Measurements from ENCODE around the gene PTPRS.
"Not testable (repeated sequence)": the region's sequence is repeated elsewhere in the genome, so short reads cannot be mapped to it uniquely, and the experiment has no call there.

Gene PTPRS

DNA sequence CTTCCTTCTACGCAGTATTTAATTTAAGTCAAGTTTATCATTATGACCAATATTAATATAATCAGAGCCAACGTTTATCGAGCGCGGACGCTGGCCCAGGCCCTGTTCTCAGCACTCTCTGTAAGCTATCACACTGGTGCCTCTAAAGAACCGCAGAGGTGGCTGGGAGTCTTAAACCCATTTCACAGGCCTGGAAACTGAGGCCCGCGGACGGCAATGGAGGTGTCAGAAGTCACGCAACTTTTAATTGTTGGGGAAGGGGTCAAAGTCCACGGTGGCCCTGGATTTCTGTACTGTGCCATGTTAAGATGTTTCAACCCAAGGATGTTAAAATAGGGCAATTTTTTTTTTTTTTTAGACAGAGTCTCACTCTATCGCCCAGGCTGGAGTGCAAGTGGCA, 8.8 kb downstream of the PTPRS start:
- no peak for DNase-seq

DNA sequence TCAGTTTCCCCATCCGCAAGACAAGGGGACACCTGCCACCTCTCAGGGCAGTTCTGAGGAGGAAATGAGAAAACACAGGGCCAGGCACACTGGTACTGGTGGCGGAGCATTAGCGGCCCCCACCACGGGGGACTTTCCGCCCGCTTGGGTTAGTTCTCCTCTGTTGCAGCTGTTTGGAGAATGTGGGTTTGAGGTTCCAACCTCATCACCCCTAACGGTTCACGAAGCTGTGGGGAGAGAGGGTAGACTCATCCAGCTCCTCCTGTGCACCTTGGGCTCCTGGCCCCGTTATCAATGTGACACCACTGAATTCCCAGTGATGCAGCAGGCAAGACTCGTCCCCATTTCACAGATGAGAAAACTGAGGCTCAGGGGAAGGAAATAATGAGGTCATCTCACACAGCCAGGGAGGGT, 10.3 kb downstream of the PTPRS start:
- no peak for DNase-seq

DNA sequence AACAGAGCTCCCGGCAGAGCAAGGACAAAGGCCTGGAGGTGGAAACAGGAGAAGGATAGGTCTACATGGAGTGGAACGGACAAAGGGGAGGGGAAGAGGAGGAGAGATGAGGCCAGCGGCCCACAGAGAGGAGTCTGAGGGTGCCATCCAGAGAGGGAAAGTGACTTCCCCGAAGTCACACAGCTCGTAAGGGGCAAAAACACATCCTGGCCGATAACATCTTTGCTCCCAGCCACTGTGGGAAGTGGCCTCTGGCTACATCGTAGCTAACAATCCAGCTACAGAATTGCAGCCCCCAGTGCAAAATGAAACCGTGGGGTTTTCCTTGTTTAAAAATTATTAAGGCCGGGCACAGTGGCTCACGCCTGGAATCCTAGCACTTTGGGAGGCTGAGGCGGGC, 11.5 kb downstream of the PTPRS start:
- DNase-seq, result no peak

DNA sequence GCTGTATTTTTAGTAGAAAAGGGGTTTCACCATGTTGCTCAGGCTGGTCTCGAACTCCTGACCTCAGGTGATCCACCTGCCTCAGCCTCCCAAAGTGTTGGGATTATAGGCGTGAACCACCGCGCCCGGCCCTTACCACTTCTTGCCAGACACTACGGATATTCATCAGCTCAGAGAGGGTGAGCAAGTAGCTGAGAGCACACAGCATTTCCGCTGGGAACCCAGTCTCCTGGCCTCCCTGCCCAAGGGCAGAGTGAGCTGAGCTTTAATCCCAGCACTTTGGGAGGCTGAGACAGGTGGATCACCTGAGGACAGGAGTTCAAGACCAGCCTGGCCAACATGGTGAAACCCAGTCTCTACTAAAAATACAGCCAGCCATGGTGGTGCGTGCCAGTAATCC, 12.2 kb downstream of the PTPRS start:
- not testable (repeated sequence) for DNase-seq

DNA sequence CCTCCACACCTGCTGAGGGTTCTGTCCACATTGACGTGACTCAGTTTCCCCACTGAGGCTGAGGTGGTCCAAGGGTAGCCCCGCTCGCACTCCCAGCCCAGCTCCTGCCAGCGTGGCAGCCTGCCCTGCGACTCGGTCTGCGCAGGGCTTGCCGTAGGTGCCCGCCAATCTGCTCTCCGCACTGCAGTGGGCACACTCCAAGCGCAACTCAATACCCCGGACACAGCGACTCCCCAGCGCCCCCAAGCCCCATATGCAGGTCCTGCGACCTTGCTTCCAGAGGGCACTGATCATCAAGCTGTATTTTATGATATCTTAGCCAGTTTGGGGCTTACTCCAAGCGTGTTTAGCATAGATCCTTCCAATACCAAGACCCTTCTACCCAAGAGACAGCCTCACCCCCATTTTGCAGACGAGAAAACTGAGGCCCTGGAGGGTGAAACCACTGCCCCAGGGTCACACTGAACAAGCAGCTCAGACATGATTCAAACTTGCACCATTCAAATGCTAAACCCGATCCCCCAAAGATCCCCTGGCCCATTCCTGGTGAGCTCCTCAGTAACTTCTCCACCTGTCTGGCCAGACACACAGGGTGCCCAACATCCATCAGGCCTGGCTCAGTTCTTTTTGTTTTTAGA, 13.5 kb downstream of the PTPRS start:
- DNase-seq, result no peak

DNA sequence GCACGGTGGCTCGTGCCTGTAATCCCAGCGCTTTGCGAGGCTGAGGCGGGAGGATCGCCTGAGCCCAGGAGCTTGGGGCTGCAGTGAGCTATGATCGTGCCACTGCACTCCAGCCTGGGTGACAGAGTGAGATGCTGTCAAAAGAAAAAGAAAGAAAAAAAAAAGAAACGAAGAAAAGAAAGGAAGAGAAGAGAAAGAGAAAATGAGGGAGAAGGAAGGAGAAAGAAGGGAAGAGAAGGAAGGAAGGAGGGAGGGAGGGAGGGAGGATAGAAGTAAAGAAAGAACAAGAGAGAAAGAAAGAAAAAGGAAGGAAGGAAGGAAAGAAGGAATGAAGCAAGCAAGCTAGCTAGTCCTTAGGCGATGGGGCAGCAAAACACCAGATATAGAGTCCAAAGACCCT, 14.1 kb downstream of the PTPRS start:
- DNase-seq, result no peak

DNA sequence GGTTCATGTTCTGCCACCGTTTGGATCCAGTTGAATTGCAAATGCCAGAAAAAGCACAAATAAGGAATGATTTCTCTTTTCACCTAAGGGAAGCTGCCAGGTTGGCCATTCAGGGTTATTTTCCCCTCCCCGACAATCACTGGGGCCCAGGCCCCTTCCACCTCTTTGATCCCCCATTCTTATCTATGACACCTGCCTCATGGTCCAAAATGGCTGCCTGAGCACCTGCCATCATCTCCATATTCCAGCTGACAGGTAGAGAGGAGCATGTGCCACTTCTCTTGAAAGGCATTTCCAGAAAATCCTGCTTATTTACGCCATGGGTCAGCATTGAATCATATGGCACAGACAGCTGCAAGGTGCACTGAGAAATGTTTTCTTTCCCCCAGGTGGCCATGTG, 15.7 kb downstream of the PTPRS start:
- no peak for DNase-seq

DNA sequence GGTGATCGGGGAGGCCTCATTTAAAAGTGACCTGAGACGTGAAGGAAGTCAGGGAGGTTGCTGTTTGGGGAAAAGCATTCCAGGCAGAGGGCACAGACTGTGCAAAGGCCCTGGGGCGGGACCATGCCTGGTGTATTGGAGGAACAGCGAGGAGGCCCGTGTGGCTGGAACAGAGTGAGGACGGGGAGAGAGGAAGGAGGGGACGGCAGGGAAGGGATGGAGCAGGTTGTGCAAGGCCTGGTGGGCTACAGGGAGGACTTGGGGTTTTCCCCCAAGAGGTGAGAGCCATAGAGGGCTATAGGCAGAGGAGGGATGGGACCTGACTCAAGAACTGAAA, 17.2 kb downstream of the PTPRS start:
- DNase-seq, result no peak

DNA sequence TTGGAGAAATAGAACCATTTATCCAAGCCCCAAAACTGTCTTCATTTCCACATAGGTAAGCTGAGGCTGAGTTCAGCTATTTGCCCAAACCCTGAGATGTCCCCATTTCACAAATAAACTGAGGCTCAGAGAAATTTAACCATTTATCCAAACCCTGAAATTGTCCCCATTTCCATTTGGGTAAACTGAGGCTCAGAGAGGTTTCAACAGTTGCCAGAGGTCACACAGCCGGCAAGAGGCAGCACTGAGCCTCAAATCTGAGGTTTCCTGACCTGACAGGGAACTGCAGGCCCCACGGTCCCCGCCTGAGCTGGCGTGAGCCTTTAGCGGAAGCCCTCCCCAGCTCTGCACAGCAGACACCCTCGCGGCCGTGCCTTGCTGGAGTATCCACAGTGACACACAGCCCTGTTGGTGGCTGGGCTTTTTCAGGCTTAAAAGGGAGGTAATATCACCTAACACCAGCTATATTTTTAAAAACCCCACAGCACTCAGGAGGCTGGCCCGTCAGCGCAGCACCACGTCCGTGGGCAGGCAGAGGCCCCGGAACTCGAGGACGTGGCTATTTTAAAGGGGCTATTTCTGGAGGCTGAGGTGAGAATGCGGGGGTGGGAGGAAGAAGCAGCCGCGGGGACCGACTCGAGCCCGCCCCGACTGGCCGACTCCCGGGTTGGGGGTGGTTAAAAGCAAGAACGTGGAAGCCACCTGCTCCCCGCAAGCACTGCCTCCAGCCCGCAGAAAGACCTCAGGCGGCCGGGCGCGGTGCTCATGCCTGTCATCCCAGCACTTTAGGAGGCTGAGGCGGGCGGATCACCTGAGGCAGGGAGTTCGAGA, 18.5 kb downstream of the PTPRS start:
- DNase-seq, result peak in 1 of 2 donors; percentile 29

DNA sequence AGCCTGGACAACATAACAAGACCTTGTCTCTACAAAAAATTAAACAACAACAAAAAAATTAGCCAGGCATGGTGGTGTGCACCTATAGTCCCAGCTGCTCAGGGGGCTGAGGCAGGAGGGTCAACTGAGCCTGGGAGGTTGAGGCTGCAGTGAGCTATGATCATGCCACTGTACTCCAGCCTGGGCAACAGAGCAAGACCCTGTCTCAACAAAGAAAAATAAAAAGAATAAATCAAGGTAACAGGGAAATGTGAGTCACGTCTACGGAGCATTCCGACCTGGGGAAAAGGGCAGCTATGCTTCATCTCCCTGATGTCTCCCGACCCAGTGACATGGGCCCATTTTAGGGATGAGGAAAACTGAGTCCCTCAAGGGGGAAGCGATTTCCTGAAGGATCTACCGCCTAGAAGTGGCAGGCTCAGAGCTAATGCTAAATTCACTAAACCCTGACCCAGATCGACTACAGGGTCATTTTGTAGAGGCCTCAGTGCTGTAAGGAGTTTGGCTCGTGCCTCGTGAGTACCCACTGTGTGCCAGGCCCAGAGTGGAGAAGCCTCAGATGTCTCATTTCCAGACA, 19.5 kb downstream of the PTPRS start:
- no peak for DNase-seq

DNA sequence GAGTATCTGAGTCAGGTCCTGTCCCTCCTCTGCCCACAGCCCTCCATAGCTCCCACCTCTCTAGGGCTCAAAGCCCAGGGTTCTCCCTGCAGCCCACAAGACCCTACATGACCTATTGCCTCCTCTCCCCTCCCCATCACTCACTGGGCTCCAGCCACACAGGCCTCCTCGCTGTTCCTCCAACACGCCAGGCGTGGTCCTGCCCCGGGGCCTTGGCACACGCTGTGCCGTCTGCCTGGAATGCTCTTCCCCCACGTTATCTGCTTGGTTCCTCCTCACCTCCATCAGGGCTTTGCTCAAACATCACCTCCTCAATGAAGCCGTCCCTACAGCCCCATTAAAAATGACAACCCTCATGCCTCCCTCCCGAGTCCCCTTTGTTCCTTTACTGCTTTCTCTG, 21.1 kb downstream of the PTPRS start:
- DNase-seq, result no peak

DNA sequence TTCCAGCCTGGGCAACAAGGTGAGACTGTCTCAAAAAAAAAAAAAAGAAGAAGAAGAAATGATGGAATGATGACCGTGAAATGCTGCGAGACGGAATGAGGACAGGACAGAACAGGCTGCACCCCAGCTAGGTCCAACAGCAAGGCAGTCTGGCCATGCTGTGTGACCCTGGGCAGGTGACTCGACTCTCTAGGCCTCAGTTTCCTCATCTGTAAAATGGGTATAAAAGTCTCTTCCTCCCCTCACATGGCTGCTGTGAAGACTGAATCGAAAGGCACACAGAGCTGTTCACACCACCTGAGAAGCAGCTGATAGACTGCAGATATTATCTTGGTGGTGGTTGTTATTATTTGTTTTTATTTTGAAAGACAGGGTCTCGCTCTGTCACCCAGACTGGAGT, 22.3 kb downstream of the PTPRS start:
- DNase-seq, result no peak

DNA sequence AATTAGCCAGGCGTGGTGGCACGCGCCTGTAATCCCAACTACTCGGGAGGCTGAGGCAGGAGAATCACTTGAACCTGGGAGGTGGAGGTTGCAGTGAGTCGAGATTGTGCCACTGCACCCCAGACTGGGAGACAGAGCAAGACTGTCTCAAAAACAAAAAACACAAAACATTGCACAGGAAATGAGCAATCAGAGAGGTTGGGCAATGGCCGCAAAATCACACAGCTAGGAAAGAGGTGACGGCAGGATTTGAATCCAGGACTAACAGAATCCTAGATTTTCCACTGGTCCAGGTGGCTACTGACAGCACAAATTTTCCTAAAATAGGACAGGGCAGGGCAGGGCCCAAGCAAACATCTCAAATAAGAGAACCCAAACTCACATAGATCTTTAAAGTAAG, 23.3 kb downstream of the PTPRS start:
- DNase-seq, result no peak

DNA sequence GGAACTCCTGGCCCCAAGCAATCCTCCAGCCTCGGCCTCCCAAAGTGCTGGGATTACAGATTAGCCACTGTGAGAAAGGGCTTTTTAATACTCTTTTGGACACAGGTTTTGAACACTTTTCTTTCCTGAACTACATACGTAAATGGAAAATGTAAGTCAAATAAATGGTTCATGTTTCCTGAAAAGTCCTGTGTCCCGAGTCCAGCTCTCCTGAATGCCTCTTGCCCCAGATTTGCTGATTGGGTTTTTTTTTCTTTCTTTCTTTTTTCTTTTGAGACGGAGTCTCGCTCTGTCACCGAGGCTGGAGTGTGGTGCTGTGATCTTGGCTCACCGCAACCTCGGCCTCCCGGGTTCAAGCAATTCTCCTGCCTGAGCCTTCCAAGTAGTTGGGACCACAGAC, 24.5 kb downstream of the PTPRS start:
- no peak for DNase-seq

DNA sequence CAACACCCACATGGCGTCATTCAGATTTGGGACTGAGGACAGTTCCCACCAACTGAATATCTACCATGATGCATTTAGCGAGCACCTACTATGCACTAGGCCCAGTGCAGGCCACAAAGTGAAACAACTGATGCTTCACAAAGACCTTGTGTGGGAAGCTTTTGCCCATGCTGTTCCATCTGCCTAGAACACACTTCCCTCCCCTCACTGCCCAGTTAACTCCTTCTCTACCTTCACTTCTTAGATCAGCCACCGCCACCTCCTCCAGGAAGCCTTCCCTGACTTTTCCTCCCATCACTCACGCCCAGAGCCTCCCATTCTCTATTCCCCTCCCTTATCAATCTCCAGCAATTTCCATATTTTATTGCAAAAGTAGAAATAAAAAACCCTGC, 25.7 kb downstream of the PTPRS start:
- no peak for DNase-seq

DNA sequence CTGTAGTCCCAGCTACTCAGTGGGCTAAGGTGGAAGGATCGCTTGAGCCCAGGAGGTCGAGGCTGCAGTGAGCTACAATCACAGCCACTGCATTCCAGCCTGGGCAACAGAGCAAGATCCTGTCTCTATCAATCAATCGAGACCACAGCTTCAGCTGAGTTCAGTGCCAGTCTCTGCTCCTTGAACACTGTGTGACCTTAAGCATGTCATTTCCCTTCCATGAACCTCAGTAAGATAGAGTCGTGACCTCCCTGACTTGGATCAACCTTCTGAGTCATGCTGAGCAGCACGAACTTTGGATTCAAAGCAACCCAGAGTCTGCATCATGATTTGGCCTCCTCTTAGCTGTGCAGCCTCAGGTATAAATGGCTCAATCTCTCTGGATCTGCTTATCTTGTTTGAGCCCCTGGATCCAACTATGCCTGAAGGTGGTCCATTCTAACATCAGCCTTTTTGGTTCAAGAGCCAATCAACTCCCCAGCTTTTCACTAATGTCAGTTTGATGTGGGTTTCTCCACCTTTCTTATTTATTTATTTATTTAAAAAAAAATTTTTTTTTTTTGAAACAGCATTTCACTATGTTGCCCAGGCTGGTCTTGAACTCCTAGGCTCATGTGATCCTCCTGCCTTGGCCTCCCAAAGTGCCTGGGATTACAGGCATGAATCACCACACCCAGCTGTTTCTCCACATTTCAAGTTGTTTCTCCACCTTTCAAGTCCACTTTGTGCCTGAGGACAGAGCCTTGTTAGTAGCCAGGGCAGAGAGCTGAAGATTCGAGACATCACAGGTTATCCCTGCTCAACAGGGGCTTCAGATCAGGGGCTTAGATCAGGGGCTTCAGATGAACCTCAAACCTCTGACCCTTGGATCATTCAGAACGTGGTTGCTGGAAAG, 26.4 kb downstream of the PTPRS start:
- no peak for DNase-seq

DNA sequence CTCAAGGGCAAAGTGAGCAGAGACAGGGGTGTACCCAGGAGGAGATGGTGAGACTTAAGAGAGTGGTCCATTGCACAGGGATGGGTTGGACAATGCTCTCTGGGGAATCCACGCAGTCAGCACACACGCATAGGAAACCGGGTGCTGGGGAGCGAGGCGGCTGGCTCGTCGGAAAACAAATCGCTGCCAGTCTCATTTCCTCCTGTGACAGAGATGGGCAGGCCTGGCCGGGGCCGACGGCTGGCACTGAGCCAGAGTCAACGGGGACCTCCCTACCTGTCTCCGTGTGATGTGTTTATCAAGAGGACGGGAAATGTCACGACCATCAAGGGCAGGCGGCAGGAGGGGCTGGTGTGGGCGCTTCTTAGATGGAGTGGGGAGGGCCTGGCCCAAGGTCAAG, 27.3 kb downstream of the PTPRS start:
- DNase-seq, result no peak

DNA sequence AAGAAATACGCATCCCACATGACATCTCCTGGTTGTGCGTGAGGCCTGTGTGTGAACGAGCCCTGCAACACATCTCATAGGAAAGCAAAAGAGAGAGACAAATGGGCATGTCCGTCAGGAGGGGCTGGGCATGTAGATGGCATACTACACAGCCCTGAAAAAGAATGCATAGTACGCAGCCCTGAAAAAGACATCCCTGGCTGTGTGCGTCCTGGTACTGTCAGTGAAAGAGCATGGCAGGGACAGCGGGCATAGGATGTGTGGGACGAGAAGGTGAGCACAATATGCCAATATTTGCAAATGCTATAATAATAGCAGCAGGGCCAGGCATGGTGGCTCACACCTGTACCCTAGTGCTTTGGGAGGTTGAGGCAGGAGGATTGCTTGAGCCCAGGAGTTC, 28.6 kb downstream of the PTPRS start:
- DNase-seq, result no peak

DNA sequence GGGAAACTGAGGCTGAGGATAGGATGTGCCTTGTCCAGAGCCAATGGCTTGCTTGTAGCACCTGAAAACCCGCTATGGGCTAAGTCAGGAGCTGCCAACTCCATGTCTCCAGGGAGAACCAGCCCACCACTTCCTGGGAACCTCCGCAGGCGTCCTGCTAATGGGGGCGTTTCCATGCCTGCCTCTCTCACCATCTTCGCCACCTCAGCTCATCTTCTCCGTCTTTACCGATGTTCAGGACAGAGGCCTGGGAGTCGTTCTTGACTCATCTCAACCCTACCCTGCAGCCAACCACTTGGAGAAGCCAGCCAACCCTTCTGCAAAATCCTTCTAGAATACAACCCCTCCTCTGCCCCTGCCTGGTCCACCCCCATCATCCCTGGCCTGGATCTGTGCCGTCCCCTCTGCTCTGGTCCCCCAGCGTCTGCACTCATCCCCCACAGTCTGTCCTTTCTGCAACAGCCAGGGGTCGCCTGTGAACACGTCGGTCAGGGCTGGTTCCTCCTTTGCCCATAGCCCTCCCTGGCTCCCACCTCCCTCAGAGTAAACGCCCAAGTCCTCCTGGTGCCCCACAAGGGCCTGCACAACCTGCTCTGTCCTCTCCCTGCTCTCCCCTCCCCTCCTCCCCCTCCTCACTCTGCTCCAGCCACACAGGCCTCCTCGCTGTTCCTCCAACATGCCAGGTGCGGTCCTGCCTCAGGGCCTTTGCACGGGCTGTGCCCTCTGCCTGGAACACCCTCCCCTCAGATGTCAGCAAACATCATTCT, 31.0 kb downstream of the PTPRS start:
- DNase-seq, result no peak

DNA sequence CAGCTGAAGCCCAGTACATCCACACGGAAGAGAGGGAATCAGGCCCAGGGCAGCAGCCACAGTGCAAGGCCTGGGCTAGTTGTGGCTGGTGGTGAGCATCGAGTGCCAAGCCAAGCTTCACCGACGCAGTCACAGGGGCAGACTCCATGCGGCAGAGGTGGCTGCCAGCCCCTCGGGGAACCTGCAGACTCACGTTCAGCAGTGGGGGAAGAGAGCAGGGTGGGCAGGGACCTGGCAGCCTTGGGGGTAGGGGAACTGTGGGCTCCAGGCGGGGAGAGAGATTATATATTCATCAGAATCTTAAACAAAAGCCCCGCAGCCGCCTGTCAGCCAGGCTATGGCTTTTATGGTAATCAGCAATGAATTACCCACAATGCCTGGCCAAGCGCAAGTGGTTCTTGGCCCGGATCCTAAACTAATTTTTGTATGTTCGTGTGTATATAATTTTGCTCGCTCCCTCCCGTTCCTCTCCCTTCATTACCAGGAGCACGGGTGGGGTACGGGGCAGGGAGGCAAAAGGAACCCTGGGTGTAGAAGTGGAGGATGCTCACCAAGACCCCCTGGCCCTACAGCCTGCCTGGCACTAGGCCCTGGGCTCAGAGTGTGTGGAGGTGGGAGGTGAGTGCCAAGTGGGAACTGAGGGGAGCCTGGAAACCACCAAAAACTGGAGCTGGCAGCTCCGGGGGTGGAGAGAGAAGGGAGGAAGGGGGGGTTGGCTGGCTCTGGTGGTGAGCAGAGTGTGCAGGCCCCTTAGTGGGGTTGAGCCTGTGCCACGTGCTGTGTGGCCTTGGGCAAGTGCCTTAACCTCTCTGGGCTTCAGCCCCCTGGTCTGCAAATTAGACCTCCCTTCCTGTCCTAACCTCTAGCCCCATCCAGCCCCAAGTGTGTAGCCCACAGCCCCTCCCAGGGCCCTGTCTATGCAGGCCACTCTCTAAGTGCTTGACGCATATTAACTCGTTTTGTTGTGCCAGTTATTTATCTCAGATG, 31.9 kb downstream of the PTPRS start:
- DNase-seq, result no peak

DNA sequence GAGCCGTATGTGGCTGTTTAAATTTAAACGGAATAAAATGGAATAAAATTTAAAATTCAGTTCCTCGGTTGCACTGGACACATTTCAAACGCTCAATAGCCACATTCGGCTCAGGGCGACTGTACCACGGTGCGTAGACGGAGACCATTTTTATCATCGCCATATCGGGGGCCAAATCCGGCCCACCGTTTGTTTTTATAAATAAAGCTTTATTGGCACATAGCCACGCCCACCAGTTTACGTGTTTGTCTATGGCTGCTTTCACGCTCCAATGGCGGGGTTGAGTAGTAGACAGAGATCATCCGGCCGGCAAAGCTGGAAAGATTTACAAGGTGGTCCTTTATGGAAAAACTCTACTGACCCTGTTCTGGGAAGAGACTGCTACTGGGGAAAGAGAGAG, 33.0 kb downstream of the PTPRS start:
- no peak for DNase-seq
